ENCODE data around the gene MRPL55. TPM values are rescaled to one million over a fixed set of nuclear protein-coding genes. Genes with fewer than 3 reads are reported as not detected.

The MRPL55 gene
- total RNA-seq, 1 donor from 2014 or later = 130 TPM

DNA sequence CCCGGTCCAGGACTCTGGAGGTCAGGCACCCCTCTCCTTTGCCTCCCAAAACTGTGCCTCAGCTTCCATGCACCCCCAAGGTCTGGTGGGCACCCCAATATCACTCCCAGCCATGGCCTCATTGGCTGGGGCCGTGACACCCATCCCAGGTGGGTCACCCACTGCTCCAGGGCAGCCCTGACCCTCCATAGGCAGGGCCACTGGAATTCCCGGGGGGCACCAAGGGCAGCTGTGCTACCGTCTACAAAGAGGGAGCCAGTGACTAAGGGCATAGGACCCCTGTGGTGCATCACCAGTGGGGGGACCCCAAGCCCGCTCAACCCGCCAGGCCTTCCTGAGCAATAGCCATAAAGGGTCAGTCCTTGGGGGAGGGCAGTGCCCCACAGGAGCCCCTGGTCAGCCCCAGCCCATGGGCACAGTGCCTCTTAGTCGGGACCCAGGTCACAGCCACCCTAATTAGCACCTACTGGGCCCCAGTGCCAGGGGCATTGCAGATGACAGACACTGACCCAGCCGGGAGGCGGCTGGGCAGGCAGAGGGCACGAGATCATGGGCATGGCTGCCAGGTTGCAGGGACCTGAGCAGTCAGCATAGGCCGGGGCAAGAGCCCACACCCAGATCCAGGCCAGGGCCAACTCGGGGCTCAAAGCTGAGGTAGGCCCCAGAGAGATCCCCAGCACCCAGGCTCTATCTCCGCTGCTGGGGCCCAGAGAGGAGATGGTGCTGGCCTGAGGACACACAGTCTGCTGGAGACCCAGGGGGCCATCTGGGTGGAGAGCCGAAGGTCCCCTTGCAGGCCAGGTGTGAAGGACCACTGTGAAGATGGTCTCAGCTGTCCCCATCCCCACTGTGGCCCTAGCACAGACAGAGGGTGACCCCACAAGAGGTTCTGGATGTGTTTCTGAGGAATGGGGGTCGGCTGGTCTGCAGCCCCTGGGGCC, 45.6 kb downstream of the MRPL55 start:
- no peak for DNase-seq (ENCODE audit: low read depth)
- TF ChIP-seq, protein P1, sequence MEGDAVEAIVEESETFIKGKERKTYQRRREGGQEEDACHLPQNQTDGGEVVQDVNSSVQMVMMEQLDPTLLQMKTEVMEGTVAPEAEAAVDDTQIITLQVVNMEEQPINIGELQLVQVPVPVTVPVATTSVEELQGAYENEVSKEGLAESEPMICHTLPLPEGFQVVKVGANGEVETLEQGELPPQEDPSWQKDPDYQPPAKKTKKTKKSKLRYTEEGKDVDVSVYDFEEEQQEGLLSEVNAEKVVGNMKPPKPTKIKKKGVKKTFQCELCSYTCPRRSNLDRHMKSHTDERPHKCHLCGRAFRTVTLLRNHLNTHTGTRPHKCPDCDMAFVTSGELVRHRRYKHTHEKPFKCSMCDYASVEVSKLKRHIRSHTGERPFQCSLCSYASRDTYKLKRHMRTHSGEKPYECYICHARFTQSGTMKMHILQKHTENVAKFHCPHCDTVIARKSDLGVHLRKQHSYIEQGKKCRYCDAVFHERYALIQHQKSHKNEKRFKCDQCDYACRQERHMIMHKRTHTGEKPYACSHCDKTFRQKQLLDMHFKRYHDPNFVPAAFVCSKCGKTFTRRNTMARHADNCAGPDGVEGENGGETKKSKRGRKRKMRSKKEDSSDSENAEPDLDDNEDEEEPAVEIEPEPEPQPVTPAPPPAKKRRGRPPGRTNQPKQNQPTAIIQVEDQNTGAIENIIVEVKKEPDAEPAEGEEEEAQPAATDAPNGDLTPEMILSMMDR (conservative IDR thresholded peaks at IDR 0.05; ENCODE audit: low read depth, low read length) = no peak
- no peak overlapping the region for H3K4me3 ChIP-seq (ENCODE audit: low read depth, low read length)

DNA sequence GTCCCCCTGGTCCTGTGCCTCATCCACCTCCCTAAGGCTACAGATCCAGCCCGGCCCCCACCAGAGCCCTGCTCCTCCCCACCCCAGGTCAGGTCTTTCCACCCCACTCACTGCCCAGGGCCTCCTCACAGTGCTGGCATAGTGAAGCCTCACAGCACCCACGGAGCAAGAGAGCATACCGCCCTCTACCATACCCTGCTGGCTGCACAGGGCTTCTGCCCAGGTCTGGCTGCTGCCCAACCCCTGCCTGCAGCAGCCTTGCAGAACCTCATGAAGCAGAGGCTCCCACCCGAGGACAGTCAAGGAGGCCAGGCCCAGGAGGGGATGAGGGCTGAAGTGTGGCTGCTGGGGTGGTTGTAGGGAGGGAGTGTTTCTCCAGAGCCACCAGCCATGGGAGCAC, 46.3 kb downstream of the MRPL55 start:
- TF ChIP-seq, protein P1 (conservative IDR thresholded peaks at IDR 0.05; ENCODE audit: low read depth, low read length) = no peak
- no peak for DNase-seq (ENCODE audit: low read depth)

GRCh38 chr1:228062085-228062791, 46.9 kb downstream of the MRPL55 start:
- no peak for DNase-seq (ENCODE audit: low read depth)
- TF ChIP-seq, protein P1 (conservative IDR thresholded peaks at IDR 0.05; ENCODE audit: low read depth, low read length) = no peak
- H3K4me3 ChIP-seq (ENCODE audit: low read depth, low read length) = no peak overlapping the region

More for the DNA sequence above, 46.3 kb downstream of the MRPL55 start:
- no peak overlapping the region for H3K4me3 ChIP-seq (ENCODE audit: low read depth, low read length)

- TF ChIP-seq, protein P1 (conservative IDR thresholded peaks at IDR 0.05; ENCODE audit: low read depth, low read length) = no peak
- DNase-seq (ENCODE audit: low read depth) = no peak
- H3K4me3 ChIP-seq (ENCODE audit: low read depth, low read length) = no peak overlapping the region
Observed at GRCh38 chr1:228061411-228062084, 47.6 kb downstream of the MRPL55 start.

- H3K4me3 ChIP-seq (ENCODE audit: low read depth, low read length) = peak overlapping the region; percentile 40
- TF ChIP-seq, protein P1 (conservative IDR thresholded peaks at IDR 0.05; ENCODE audit: low read depth, low read length) = no peak
- DNase-seq (ENCODE audit: low read depth) = no peak
Observed at GRCh38 chr1:228060458-228061190, 48.5 kb downstream of the MRPL55 start.
